Measurements from ENCODE around the gene GLTP.
A peak's percentile ranks its signal among the peaks of the same experiment; 100 is the strongest.

Gene GLTP

DNA sequence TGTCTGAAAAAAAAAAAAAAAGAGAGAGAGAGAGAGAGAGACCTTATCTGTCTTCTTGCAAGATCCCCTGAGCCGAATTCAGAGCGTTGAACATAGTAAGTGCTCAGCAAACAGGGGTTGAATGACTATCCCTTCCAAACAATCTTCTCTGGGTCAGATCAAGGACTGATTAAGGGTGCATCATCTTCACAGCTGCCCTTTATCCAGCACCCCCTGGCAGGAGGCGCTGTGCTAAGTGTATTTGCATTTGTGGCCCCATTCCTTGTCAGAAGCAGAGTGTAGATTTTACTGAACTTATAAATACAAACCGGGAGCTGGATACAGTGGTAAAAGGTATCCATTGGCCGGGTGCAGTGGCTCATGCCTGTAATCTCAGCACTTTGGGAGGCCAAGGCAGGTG, 38.3 kb downstream of the GLTP start:
- ATAC-seq = no peak

DNA sequence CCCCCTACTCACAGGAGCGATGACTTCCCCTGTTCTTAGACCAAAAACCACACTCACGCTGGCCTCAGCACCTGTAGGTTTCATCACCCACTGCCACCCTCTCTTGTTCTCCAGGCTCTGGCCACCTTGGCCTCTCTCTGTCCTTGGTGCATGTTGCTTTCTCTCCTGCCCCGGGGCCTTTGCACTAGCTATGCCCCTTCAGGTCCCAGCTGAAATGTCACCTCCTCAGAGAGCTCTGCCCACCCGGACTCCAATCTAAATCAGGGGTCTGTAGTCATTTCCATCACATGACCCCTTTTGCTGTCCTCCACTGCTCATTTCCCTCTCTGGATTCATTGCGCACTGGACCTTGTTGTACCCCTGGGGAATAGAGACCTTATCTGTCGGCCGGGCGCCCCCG, 39.0 kb downstream of the GLTP start:
- no peak for DNase-seq
- no peak for ATAC-seq

More for the DNA sequence above, 38.3 kb downstream of the GLTP start:
- DNase-seq = no peak

DNA sequence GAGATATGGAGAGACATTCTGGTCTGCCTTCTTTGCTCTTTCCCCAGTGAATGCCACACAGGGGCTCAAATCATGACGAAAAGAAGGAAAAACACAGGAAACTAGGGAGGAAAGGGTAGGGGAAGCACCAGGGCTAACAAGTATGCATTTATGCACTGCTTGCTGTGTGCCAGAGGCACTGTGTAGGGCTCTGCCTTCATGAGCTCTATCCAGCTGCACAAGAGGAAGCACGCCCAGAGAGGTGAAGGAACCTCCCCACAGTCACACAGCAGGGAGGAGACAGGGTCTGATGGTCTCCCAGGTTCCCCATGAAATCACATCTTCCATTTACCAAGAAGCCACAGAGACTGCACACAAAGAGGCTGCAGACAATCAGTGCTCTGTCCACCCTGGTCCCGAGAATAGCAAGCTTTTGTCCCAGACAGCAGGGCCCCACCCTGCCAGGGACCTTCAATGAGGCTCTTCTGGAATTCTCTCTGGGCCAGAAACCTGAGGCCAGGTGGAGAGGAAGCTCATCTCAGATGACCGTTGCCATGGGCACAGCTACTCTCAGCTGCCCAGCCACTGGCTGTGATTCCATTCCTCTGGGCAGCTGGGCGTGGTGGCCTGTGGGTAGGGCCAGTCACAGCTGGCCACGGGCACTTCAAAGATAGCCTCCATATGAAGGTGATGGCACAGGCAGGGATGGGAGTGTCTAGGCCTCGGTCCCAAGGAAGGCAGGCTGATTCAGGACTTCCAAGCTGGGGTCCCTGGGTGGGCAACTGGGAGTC, 39.9 kb downstream of the GLTP start:
- DNase-seq = no peak
- no peak for ATAC-seq

DNA sequence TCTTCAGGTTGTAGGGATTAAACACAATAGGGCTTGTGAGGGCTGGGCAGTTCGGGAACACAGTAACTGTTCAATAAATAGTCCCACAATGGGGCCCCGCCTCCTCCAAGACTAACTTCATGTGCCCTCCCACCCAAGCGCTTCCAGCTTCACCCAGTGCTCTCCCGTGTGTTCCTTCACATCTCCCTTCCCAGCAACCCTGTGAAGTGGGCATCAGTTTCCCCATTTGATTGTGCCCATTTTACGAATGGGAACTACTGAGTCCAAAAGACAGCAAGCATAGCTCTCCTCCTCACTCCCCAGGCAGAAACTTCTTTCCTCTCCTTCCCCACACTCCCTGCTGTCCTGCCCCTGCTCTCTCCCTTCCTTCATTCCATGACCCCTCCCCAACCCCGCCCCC, 40.9 kb downstream of the GLTP start:
- ATAC-seq (no peak), DNase-seq (no peak)

DNA sequence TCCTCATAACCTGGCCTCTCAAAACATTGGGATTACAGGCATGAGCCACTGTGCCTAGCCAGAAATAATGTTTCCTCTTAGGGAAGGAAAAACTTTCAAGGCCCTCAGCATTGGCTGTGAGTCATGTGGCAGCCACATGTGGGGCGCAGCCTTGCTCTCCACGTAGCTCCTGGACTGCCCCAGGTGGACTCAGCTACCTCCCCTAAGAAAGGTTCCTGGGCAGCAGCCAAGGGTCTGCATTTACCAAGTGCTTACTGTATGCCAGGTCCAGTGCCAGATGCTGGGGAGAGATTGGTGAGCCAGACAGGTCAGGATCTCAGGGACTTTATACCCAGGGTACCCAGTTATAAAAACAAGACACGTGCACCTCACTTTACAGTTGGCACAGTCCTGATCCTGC, 43.4 kb downstream of the GLTP start:
- no peak for DNase-seq
- ATAC-seq = no peak

DNA sequence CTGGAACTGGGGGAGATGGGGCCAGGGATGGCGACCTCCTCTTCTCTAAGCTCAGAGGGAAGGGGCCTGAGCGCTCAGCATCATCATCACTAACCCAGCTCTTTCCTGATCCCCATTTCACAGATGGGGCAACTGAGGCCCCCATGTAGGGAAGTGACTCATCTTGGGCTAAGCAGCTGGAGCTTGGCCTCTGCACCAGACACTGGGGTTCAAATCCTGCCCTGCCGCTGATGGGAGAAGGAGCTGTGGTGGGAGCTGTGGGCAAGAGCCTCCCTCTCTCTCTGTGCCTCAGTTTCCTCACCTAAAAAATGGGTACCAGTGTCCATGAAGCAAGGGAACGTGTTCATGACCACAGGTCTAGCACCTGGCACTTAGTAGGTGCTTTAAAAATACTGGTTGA, 44.5 kb downstream of the GLTP start:
- ATAC-seq (no peak), DNase-seq (no peak)

DNA sequence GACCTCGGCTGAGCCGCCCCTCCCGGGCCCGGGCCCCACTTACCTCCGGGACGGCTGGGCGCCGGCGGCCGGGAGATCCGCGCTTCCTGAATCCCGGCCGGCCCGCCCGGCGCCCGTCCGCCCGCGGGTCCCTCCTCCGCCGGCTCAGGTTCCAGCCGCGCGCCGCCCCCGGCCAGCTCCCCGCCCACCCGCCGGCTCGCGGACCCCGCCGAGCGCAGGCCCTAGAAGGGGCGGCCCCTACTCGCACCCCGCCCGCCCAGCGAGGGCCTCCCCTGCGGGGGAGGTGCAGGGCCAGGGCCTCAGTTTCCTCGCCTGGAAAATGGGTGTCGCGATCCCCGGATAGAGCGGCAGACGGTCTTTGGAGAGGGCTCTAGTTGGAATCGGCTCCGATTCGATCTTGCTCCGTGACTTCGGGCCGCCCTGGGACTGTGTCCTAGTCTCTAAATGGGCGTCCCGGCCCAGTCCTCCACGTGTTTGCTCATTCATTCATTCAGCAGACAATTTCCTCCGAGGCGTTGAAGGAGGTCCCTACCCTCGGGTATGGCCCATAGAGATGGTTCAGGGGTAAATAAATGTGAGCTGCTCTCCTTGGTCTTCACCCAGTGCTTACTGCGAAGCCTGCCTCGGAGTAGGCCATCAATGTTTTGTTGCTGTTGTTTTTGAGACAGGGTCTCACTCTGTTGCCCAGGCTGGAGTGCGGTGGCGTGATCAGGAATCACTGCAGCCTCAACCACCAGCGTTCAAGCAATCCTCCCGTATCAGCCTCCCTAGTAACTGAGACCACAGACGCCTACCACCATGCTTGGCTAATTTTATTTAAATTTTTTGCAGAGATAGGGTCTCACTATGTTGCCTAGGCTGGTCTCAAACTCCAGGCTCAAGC, 46.8 kb downstream of the GLTP start, which contains the start of gene TRPV4:
Gene TRPV4, minus strand, starts transcription at position 92 of the 883 bp plus-strand sequence. CDS start 18,602 bp downstream, outside the sequence.
- ATAC-seq (no peak), DNase-seq (no peak)

DNA sequence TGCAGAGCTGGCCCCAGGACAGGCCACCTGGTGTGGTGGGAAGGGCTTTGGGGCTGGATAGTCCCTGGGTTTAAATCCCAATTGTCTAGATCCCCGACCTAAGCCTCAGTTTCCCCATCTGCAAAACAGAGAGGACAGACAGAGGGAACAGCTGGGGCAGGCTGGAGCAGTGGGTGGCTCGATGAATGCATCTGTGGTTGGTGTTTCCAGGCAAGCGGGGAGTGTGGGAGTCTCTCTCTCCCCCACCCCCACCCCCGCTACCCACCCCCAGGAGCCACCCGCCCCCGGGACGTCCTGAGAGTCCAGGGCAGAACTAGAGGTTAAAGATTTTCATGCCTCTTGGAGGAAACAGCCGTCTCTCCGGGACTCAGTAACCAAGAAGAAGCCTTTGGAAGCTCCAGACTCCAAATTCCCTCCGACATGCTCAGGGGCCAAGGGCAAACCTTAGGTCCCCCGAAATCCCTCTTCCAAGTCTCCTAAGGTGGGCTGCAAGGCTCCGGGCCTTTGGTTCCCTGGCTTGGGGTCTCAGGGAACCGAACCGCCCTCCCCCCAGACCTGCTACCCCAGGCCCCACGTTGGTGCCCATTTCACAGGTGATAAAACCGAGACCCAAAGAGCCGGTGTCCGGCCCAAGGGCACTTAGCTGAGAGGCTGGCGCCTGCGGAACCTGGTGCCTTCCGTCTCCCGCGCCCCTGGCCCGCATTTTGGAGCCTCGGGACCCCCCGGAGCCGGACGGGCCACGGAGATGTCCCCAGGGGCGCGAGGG, 47.6 kb downstream of the GLTP start:
- DNase-seq (no peak), ATAC-seq (no peak)

DNA sequence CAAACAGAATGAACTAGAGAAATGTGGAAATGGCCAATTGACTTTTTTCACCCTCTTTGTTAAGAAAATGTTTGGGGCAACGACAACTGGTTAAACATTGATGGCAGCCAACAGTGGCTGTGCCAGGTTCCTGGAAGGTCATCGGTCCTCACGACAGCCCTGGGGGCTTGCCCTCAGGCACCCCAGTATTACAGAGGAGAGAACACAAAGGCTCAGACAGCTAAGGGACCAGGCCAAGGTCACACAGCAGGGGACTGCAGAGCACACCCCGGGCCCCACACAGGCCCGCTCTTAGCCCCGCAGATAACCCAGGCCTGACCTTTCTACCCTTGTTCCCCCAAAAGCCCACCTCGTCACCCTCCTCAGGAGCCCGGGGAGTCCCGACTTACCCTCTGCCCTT, 48.4 kb downstream of the GLTP start:
- ATAC-seq = no peak
- no peak for DNase-seq

DNA sequence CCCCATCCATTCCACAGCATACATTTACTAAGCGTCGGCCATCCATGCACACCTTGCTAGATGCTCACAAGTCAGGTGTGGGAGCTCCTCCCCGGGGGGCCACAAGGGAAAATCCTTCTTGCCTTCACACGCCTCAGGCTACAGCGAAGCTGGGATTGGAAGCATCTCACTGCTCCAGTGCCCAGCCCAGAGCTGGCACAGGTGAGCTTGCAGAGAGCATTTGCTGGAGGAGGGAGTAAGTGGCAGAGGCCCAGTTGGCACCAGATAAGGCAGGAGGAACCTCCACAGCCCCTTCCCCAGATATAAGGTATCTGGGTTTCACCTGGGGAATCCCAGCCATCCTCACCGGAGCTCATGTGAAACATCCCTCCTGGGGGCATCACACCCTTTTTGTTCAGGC, 49.0 kb downstream of the GLTP start:
- DNase-seq (no peak), ATAC-seq (no peak)

DNA sequence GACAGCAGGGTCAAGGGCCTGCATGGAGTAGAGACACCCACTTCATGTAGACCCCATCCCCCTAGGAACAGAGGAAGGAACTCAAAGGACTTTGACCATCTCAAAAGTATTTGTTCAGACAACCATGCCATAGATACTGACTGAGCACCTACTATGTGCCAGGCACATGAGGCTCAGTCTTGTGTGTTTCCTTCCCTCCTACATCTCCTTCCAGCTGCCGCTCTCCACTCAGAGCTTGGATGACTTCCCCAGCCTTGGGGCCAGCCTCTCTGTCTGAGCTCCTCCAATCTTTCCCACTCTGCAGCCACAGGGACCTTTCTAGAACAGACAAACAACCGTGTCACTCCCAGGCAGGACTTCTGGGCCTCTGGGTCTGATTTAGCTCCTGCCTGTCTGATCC, 49.6 kb downstream of the GLTP start:
- ATAC-seq (no peak), DNase-seq (no peak)

DNA sequence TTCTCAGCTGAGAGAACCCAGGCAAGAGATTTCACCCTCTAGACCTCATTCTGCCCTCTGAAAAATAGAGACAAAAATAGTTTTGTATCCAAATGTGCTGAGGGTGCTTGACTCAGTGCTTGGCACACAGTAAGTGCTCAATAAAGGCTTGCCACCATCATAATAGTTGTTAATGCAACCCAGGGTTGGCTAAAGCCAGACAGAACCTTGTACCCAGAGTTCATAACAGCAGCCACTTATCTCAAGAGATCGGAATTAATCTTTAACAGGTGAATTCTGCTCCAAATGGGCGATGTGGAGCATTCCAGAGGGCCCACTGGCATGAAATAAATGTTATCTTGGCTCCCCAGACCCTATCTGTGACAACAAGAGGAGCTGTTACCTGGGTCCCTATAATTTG, 50.1 kb downstream of the GLTP start:
- ATAC-seq = no peak
- no peak for DNase-seq

DNA sequence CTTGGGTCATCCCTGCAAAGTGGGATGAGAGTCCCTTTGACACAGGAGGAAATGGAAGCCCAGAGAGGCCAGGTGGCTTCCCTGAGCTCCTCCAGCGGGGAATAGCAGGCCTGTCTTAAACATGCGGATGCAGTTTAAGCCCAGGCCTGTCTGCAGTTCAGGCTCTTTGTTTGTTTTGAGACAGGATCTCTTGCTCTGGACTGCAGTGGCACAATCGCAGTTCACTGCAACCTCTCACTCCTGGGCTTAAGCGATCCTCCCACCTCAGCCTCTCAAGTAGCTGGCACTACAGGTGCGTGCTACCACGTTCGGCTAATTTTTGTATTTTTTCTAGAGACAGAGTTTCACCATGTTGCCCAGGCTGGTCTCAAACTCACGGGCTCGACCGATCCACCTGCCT, 50.7 kb downstream of the GLTP start:
- DNase-seq = no peak
- ATAC-seq = no peak

DNA sequence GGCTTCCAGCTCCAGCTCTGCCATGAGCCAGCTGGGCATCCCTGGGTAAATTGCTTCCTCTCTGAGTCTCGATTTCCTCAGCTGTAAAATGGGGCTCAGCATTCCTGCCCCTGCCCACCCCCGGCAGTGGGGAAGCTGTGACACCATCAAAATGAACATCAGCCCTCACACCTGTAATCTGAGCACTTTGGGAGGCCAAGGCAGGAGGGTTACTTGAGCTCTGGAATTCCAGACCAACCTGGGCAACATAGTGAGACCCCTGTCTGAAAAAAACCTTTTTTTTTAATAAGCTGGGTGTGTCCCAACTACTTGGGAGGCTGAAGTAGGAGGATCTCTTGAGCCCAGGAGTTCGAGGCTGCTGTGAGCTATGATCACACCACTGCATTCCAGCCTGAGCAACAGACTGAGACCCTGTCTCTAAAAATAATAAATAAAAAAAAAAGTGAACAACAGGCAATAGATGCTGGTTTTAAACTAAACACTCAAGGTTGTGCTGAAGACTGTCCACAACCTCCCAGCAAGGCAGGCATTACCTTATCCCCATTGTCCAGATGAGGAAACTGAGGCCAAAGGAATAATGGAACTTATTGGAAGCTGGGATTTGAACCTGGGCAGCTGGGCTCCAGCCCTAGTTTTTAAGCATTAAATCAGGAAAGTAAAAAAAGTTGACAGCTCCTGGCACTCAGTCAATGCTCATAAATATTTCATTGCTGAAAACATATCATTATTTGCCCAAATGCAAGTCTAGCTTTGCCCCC, 51.4 kb downstream of the GLTP start:
- DNase-seq (no peak), ATAC-seq (no peak)

DNA sequence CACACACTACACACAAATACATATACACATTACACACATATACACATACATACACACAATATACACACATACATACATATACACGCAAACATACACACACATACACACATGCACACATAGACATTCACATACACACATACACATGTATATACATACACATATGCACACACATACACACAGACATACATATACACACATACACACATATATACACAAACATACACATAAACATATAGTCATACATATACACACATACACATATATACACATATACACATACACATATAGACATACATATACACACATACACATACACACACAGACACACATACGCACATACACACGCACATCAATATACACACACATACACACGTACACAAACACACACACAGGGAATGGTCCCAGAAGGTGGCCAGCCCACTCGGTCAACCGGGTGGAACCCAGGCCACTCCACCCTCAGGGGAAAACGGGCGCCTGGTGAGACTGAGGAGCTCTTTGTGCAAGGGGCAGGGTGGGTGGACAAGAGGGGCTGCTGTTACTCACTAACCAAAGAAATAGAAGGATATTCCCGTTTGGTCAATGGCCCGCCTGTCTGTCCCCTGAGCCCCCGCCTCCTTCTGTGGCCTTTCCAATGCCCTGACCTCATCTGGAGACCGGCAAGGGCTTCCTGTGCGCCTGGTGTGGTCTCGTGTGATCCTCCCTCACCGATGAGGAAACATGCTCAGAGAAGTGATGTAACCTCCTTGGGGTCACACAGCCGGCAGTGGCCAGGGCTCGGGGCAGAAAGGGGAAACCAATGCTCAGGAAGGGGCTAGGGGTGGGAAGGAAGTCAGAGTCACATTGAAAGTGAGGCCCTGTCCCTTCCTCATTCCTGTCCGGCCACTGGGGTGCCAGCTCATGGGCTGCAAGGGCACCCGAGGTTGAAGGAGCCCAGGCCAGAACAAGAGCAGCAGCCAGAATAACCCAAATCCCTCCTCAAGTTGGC, 52.5 kb downstream of the GLTP start:
- no peak for ATAC-seq
- DNase-seq = peak; percentile 5

DNA sequence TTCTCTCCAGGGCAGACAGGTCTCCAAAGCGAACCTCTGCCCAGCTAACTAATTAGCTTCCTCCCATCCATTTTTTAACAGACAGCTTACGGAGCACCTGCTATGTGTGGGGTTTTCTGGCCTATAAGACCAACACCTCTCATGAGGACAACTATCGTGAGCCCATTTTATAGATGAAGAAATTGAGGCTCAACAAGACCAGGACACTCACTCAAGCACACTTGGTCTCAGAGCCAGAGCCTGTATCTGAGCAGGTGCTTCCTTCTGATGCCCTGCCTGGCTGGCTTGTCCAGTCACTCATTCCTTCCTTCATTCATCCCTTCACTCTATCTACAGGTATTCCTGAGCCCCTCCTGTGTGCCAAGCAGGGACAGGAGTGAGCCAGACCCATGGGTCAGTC, 53.3 kb downstream of the GLTP start:
- DNase-seq (no peak), ATAC-seq (no peak)

DNA sequence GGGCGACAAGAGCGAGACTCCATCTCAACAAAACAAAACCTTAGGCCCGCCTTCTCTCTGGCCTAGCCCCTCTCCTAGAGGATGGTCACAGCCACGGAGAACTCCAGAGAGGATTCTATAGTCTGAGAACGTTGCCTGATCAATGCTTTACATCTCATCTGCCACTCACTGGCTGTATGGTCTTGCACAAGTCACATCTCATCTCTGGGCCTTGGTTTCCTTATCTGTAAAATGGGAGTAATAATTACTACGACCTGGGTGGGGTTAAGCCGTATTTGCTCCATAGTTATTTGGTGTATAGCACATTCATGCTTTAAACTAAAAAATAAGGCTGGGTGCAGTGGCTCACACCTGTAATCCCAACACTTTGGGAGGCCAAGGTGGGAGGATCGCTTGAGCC, 55.6 kb downstream of the GLTP start:
- ATAC-seq (no peak), DNase-seq (no peak)

DNA sequence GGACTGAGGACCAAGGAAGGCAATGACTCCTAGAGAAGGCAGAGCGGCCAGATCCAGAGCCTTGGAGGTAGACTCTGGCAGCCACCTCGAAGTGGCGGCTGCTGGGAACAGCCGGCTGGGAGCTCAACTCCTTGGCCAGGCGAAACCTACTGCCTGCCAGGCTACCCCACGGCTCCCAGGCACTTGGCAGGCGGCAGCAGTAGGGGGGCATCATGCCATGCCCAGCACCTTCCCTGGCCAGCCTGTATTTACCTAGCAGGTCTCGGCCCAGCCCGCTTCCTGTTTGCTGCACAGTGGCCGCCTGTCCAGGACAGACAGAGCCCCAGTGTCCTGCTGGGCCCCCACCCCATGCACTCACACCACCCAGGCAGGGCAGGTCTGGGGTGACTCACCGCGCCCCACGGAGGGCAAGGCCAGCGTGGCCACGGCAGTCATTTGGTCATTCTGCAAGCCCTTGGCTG, 57.4 kb downstream of the GLTP start:
- no peak for DNase-seq
- no peak for ATAC-seq

DNA sequence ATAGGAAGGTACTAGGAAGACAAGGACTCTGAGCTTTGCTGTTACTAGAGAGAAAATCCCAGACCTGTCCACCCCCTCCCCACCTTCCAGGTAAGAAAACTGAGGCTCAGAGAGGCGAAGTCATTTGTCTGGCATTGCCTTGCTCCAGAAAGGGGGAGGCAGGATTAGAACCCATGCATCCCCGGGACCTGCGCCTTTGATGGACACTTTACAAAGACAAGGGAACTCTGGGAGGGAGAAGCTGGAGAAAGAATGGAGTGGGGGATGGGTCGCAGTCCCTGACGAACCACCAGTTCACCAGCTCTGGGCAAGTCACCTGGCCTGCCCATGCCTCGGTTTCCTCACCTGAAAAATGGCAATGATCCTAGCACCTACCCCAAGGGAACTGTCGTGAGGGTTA, 57.9 kb downstream of the GLTP start:
- DNase-seq (no peak), ATAC-seq (no peak)

DNA sequence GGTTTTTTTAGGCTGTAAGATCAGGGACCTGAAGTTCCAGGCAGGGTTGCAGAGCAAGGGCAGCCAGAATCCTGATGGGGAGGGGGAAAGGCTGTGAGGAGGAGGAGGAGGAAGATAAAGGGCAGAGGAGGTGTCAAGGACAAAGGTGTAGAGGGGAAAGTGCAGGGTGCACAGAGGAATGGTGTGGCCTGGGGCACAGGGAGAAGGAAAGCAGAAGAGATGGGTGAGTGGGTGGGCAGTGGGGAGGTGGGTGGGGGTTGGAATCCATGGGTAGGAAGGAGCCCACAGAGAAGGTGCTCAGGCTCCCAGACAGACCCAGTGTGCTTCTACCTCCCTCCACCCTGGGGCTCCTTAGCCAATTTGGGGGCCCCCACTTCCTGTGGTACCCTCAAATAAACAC, 58.4 kb downstream of the GLTP start:
- ATAC-seq = no peak
- DNase-seq = no peak

Measured in stimulated activated naive CD8-positive, alpha-beta T cell treated with anti-CD3 and anti-CD28 coated beads, Interleukin-15, Interleukin-2, amounts not matched to agents 100 U/mL and 50 U/mL, for 24 hours (primary cell).